Ishikawa (cell line): ENCODE measurements around the gene MAP2K4.

ENCODE experiments used
- CEBPB ChIP-seq: IDR thresholded peaks from 2 replicates; pipeline ENCODE4 v1.6.1; 2012
- CREB1 ChIP-seq: IDR thresholded peaks from 2 replicates; pipeline ENCODE4 v1.6.1; 2012; ENCODE audit warnings: low read depth
- EGR1 ChIP-seq: IDR thresholded peaks from 2 replicates; pipeline ENCODE4 v1.6.1; 2012
- EP300 ChIP-seq: IDR thresholded peaks from 2 replicates; pipeline ENCODE4 v1.6.1; 2012; ENCODE audit warnings: borderline replicate concordance
- FOXM1 ChIP-seq: IDR thresholded peaks from 2 replicates; pipeline ENCODE4 v1.6.1; 2012; ENCODE audit warnings: low read depth, borderline replicate concordance
- NFIC ChIP-seq: IDR thresholded peaks from 2 replicates; pipeline ENCODE4 v1.6.1; 2012
- RAD21 ChIP-seq: IDR thresholded peaks from 2 replicates; pipeline ENCODE4 v1.6.1; 2012; ENCODE audit warnings: low read depth
- TAF1 ChIP-seq: IDR thresholded peaks from 2 replicates; pipeline ENCODE4 v1.6.1; 2012; ENCODE audit warnings: low read depth, mild to moderate bottlenecking
- TCF12 ChIP-seq: IDR thresholded peaks from 2 replicates; pipeline ENCODE4 v1.6.1; 2012; ENCODE audit warnings: low read depth
- TEAD4 ChIP-seq: IDR thresholded peaks from 2 replicates; pipeline ENCODE4 v1.6.1; 2012
- YY1 ChIP-seq: IDR thresholded peaks from 2 replicates; pipeline ENCODE4 v1.6.1; 2012; ENCODE audit warnings: low read depth
- ZBTB7A ChIP-seq: IDR thresholded peaks from 2 replicates; pipeline ENCODE4 v1.6.1; 2012; ENCODE audit warnings: low read depth
- TF ChIP-seq, protein P1 (sequence below): IDR thresholded peaks from 2 replicates; pipeline ENCODE4 v1.6.1; 2012
- TF ChIP-seq, protein P2 (sequence below): IDR thresholded peaks from 2 replicates; pipeline ENCODE4 v1.6.1; 2012
- TF ChIP-seq, protein P3 (sequence below): IDR thresholded peaks from 2 replicates; pipeline ENCODE4 v1.6.1; 2012; ENCODE audit warnings: low read depth, mild to moderate bottlenecking

The MAP2K4 gene

DNA sequence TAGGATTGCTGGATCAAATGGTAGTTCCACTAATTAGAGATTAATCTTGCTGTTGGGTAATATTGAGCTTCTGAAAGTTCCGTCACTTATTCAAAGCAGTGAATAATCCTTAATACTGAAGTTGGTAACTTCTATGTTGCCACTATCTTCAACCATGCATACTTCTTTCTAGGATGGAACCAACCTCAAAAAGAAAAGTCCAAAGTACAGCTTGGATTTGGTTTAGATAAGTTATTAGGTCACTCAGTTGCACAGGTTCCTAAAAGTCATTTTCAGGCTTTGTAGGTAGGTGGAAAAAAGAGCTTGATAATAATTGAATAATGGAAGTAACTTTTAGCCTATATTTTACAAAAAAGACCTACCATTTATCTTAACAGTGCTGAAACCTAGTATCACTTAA is 78.7 kb downstream of the MAP2K4 start:
- TF ChIP-seq, protein P1, sequence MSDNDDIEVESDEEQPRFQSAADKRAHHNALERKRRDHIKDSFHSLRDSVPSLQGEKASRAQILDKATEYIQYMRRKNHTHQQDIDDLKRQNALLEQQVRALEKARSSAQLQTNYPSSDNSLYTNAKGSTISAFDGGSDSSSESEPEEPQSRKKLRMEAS: no peak
- TF ChIP-seq ZBTB7A (no peak), TAF1 (no peak), RAD21 (no peak)

DNA sequence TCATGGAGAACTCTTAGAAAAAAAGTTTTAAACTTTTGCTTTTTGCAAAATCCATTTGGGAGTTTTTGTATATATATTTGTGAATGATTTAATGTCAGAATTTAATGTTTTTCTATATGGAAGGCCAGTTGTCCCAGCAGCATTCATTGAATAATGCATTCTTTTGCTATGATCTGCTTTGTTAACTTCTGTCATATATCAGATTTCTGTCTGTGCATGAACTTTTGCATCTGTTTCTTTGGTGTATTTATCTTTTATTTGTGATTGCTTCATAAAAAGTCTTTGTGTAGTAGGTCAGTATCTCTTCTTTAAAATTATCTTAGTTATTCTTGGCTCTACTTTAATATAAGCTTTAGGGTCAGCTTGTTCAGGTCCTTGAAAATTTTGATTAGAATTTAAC is 84.2 kb downstream of the MAP2K4 start:
- TF ChIP-seq FOXM1 (no peak), ZBTB7A (no peak), EP300 (no peak), NFIC (no peak), EGR1 (no peak), TAF1 (no peak), RAD21 (no peak), YY1 (no peak), TEAD4 (no peak), CEBPB (no peak), TCF12 (no peak), CREB1 (no peak)
- TF ChIP-seq, protein P1: no peak
- TF ChIP-seq, protein P2, sequence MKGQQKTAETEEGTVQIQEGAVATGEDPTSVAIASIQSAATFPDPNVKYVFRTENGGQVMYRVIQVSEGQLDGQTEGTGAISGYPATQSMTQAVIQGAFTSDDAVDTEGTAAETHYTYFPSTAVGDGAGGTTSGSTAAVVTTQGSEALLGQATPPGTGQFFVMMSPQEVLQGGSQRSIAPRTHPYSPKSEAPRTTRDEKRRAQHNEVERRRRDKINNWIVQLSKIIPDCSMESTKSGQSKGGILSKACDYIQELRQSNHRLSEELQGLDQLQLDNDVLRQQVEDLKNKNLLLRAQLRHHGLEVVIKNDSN: no peak
- TF ChIP-seq, protein P3, sequence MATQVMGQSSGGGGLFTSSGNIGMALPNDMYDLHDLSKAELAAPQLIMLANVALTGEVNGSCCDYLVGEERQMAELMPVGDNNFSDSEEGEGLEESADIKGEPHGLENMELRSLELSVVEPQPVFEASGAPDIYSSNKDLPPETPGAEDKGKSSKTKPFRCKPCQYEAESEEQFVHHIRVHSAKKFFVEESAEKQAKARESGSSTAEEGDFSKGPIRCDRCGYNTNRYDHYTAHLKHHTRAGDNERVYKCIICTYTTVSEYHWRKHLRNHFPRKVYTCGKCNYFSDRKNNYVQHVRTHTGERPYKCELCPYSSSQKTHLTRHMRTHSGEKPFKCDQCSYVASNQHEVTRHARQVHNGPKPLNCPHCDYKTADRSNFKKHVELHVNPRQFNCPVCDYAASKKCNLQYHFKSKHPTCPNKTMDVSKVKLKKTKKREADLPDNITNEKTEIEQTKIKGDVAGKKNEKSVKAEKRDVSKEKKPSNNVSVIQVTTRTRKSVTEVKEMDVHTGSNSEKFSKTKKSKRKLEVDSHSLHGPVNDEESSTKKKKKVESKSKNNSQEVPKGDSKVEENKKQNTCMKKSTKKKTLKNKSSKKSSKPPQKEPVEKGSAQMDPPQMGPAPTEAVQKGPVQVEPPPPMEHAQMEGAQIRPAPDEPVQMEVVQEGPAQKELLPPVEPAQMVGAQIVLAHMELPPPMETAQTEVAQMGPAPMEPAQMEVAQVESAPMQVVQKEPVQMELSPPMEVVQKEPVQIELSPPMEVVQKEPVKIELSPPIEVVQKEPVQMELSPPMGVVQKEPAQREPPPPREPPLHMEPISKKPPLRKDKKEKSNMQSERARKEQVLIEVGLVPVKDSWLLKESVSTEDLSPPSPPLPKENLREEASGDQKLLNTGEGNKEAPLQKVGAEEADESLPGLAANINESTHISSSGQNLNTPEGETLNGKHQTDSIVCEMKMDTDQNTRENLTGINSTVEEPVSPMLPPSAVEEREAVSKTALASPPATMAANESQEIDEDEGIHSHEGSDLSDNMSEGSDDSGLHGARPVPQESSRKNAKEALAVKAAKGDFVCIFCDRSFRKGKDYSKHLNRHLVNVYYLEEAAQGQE: no peak

DNA sequence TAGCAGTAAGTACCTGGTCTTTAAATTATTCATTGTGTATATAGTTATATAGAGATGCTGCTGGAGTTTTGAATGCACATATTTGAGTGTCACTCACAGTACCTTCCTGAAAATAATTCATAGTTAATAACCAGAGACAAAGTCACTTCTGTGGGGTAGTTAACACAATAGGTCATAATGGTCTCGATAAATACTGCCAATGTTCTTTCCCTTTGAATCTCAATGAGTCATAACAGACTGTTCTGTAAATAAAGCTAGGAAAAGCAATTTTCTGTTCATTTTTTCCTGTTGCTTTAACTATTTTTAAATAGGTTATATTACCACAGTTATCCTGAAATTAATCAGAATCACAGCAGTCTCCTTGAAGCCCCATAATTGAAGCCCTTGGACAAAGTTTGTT is 87.2 kb downstream of the MAP2K4 start:
- TF ChIP-seq YY1 (no peak), TCF12 (no peak), ZBTB7A (no peak), CEBPB (no peak), NFIC (no peak), TEAD4 (no peak), CREB1 (no peak), EP300 (no peak), EGR1 (no peak), TAF1 (no peak), FOXM1 (no peak), RAD21 (no peak)
- TF ChIP-seq, protein P2: no peak
- TF ChIP-seq, protein P1: no peak
- TF ChIP-seq, protein P3: no peak

DNA sequence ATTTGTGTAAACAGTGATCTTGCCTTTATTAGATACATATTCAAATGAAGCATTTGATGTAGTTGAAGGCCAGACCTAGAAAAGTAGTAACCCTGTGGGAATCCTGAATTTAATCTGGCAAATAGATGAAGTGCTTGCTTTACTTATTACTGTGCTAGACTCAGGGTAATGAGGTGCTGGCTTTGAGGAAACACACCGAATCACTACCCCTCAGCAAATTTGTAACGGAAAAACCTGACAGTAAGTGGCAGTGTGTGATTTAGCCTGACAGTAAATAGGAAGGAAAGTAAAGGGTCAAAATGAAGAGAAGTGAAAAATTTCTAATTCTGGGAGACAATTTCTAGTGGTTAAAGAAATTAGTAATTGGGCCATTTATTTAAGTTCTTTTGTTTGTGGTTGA is 90.2 kb downstream of the MAP2K4 start:
- TF ChIP-seq TEAD4: no peak
- no peak for TF ChIP-seq YY1
- TF ChIP-seq FOXM1: no peak
- no peak for TF ChIP-seq CREB1
- no peak for TF ChIP-seq CEBPB
- TF ChIP-seq, protein P1: no peak
- TF ChIP-seq NFIC: no peak
- no peak for TF ChIP-seq EP300
- no peak for TF ChIP-seq RAD21
- no peak for TF ChIP-seq TCF12
- TF ChIP-seq ZBTB7A: no peak
- no peak for TF ChIP-seq TAF1
- TF ChIP-seq, protein P2: no peak
- TF ChIP-seq EGR1: no peak
- TF ChIP-seq, protein P3: no peak
